HG03108 (cell line): Measurements from ENCODE around the gene MED12L.
"Not testable (repeated sequence)": the region's sequence is repeated elsewhere in the genome, so short reads cannot be mapped to it uniquely, and the experiment has no call there.

Experiments used
- ATAC-seq: cut with Tn5 transposase; IDR thresholded peaks from one replicate; pipeline ENCODE4 v1.9.1; 2021; ENCODE audit warnings: moderate library complexity; ENCODE audit not compliant: unreplicated experiment

Gene MED12L

GRCh38 chr3:151133917-151134450, 48.5 kb downstream of the MED12L start:
- ATAC-seq = no peak

GRCh38 chr3:151135541-151136337, 50.3 kb downstream of the MED12L start:
- ATAC-seq = no peak

- no peak for ATAC-seq
Measured at GRCh38 chr3:151142929-151143328, 57.5 kb downstream of the MED12L start.

GRCh38 chr3:151144016-151144415, 58.6 kb downstream of the MED12L start:
- no peak for ATAC-seq

GRCh38 chr3:151144760-151145159, 59.3 kb downstream of the MED12L start:
- no peak for ATAC-seq

- ATAC-seq = no peak
Measured at GRCh38 chr3:151145713-151146070, 60.2 kb downstream of the MED12L start.

- ATAC-seq = peak; percentile 94
Measured at GRCh38 chr3:151146071-151146730, 60.7 kb downstream of the MED12L start.

GRCh38 chr3:151146731-151147091, 61.2 kb downstream of the MED12L start:
- ATAC-seq = no peak

GRCh38 chr3:151147299-151147698, 61.8 kb downstream of the MED12L start:
- ATAC-seq = no peak

- ATAC-seq = no peak
Measured at GRCh38 chr3:151152455-151153079, 67.1 kb downstream of the MED12L start.

- ATAC-seq = no peak
Measured at GRCh38 chr3:151154566-151154965, 69.1 kb downstream of the MED12L start.

GRCh38 chr3:151155409-151156128, 70.1 kb downstream of the MED12L start:
- no peak for ATAC-seq

GRCh38 chr3:151156618-151157216, 71.3 kb downstream of the MED12L start:
- ATAC-seq = no peak

GRCh38 chr3:151159806-151160205, 74.3 kb downstream of the MED12L start:
- ATAC-seq = no peak

GRCh38 chr3:151165226-151165625, 79.8 kb downstream of the MED12L start:
- ATAC-seq = no peak

GRCh38 chr3:151166161-151166560, 80.7 kb downstream of the MED12L start:
- ATAC-seq = no peak

GRCh38 chr3:151168269-151169094, 83.0 kb downstream of the MED12L start:
- no peak for ATAC-seq

GRCh38 chr3:151169262-151169947, 83.9 kb downstream of the MED12L start:
- ATAC-seq = no peak

- ATAC-seq = not testable (repeated sequence)
Measured at GRCh38 chr3:151169948-151170679, 84.7 kb downstream of the MED12L start.
